ENCODE measurements around the gene GPSM1. TPM values are rescaled to one million over a fixed set of nuclear protein-coding genes. Genes with fewer than 3 reads are reported as not detected.
A peak's percentile ranks its signal among the peaks of the same experiment; 100 is the strongest.

GPSM1 gene
- total RNA-seq, 2 donors from 2014 or later, result 2.0 to 3.1 TPM

GRCh38 chr9:136377341-136378169, 50.2 kb downstream of the GPSM1 start:
- DNase-seq, result no peak
- ATAC-seq, result no peak
- intact Hi-C loops (cut with DNase I, micrococcal nuclease), result no loop called here

- ATAC-seq (peak; percentile 28), DNase-seq (no peak)
- intact Hi-C loops (cut with DNase I, micrococcal nuclease), result no loop called here
These were observed 51.0 kb downstream of the GPSM1 start for GRCh38 chr9:136378170-136379002.

GRCh38 chr9:136379003-136379287, 51.6 kb downstream of the GPSM1 start:
- ATAC-seq (no peak), DNase-seq (no peak)
- intact Hi-C loops (cut with DNase I, micrococcal nuclease), result no loop called here

GRCh38 chr9:136379401-136379800, 52.1 kb downstream of the GPSM1 start:
- no peak for DNase-seq
- intact Hi-C loops (cut with DNase I, micrococcal nuclease), result no loop called here
- no peak for ATAC-seq

GRCh38 chr9:136379891-136380290, 52.6 kb downstream of the GPSM1 start:
- intact Hi-C loops (cut with DNase I, micrococcal nuclease), result no loop called here
- no peak for DNase-seq
- no peak for ATAC-seq

- DNase-seq, result no peak
- ATAC-seq, result no peak
- intact Hi-C loops (cut with DNase I, micrococcal nuclease), result no loop called here
These were observed 53.0 kb downstream of the GPSM1 start for GRCh38 chr9:136380381-136380780.

- DNase-seq, result no peak
- intact Hi-C loops (cut with DNase I, micrococcal nuclease), result no loop called here
- no peak for ATAC-seq
These were observed 54.0 kb downstream of the GPSM1 start for GRCh38 chr9:136381311-136381710.

- intact Hi-C loops (cut with DNase I, micrococcal nuclease), result no loop called here
- no peak for ATAC-seq
- no peak for DNase-seq
These were observed 54.7 kb downstream of the GPSM1 start for GRCh38 chr9:136381966-136382513.

GRCh38 chr9:136383436-136383835, 56.1 kb downstream of the GPSM1 start:
- intact Hi-C loops (cut with DNase I, micrococcal nuclease), result no loop called here
- no peak for DNase-seq
- ATAC-seq, result no peak

- no peak for ATAC-seq
- intact Hi-C loops (cut with DNase I, micrococcal nuclease), result no loop called here
- DNase-seq, result no peak
These were observed 57.7 kb downstream of the GPSM1 start for GRCh38 chr9:136385015-136385414.

- intact Hi-C loops (cut with DNase I, micrococcal nuclease), result no loop called here
- DNase-seq (no peak), ATAC-seq (no peak)
These were observed 58.7 kb downstream of the GPSM1 start for GRCh38 chr9:136386018-136386417.

- no peak for DNase-seq
- no peak for ATAC-seq
- intact Hi-C loops (cut with DNase I, micrococcal nuclease), result no loop called here
These were observed 59.9 kb downstream of the GPSM1 start for GRCh38 chr9:136387217-136387616.

- intact Hi-C loops (cut with DNase I, micrococcal nuclease), result no loop called here
- ATAC-seq (no peak), DNase-seq (no peak)
These were observed 62.1 kb downstream of the GPSM1 start for GRCh38 chr9:136389396-136389795.

GRCh38 chr9:136391737-136392537, 64.6 kb downstream of the GPSM1 start:
- intact Hi-C loops (cut with DNase I, micrococcal nuclease), result no loop called here
- ATAC-seq (no peak), DNase-seq (no peak)

- intact Hi-C loops (cut with DNase I, micrococcal nuclease), result no loop called here
- ATAC-seq (no peak), DNase-seq (no peak)
These were observed 65.5 kb downstream of the GPSM1 start for GRCh38 chr9:136392538-136393449.

GRCh38 chr9:136393531-136393930, 66.2 kb downstream of the GPSM1 start:
- intact Hi-C loops (cut with DNase I, micrococcal nuclease), result no loop called here
- no peak for DNase-seq
- ATAC-seq, result no peak

GRCh38 chr9:136394312-136395019, 67.1 kb downstream of the GPSM1 start:
- intact Hi-C loops (cut with DNase I, micrococcal nuclease), result no loop called here
- ATAC-seq, result no peak

GRCh38 chr9:136395020-136395340, 67.6 kb downstream of the GPSM1 start:
- intact Hi-C loops (cut with DNase I, micrococcal nuclease), result no loop called here
- DNase-seq (no peak), ATAC-seq (no peak)

More at GRCh38 chr9:136394312-136395019, 67.1 kb downstream of the GPSM1 start:
- DNase-seq, result no peak
